Right lobe of liver (tissue), 4 donors: ENCODE data around the gene ZNF678.

Source experiments
- CTCF ChIP-seq, 4 donors: fragments of 200-600 bp in 3 of 4; fragments of 450-650 bp in 1 of 4; IDR thresholded peaks; one replicate each; pipeline versions ENCODE4 v1.5.1 to v1.8.0; 2016 to 2022; ENCODE audit warnings: antibody characterized with exemption in 4 of 4, mild to moderate bottlenecking in 2 of 4
- POLR2A ChIP-seq: fragments of 450-650 bp; IDR thresholded peaks from one replicate; pipeline ENCODE4 v1.6.1; 2017; ENCODE audit warnings: antibody characterized with exemption, mild to moderate bottlenecking
- donor health status: DM: no; HTN: no; CAD: no.
- donor health status: DM: no; HTN: no; CAD: no.
- donor health status: DM: no; HTN: yes; CAD: no.

- TF ChIP-seq POLR2A (no peak), CTCF (IDR thresholded peaks at IDR 0.05) (no peak)
Measured at GRCh38 chr1:227547310-227548118, 15.8 kb upstream of the ZNF678 start.
